Neuronal stem cell (in vitro differentiated cells): ENCODE data around the gene EXT2.

ENCODE experiments used
- DNase-seq: peaks from one replicate; pipeline ENCODE4 v3.0.0-alpha.2; 2013; ENCODE audit warnings: low spot score
- H2AFZ ChIP-seq: one replicate; pipeline ENCODE4 v1.6.1; 2013; ENCODE audit warnings: mild to moderate bottlenecking, low read length, inconsistent platforms
- H2AK5ac ChIP-seq: 2 replicates; pipeline ENCODE4 v1.6.1; 2013; ENCODE audit warnings: low read depth, mild to moderate bottlenecking, inconsistent platforms, low read length, moderate library complexity, mixed read lengths
- H2BK120ac ChIP-seq: 2 replicates; pipeline ENCODE4 v1.6.1; 2013; ENCODE audit warnings: low read depth, mild to moderate bottlenecking, inconsistent platforms, low read length, moderate library complexity, mixed read lengths
- H2BK12ac ChIP-seq: one replicate; pipeline ENCODE4 v1.6.1; 2013; ENCODE audit warnings: low read length, inconsistent platforms
- H2BK15ac ChIP-seq: 2 replicates; pipeline ENCODE4 v1.6.1; 2013; ENCODE audit warnings: mild to moderate bottlenecking, low read length, inconsistent platforms, mixed read lengths
- H2BK5ac ChIP-seq: one replicate; pipeline ENCODE4 v1.6.1; 2013; ENCODE audit warnings: inconsistent platforms, mild to moderate bottlenecking, low read length, moderate library complexity
- H3K14ac ChIP-seq: one replicate; pipeline ENCODE4 v1.6.1; 2013; ENCODE audit warnings: low read length, inconsistent platforms
- H3K18ac ChIP-seq: 2 replicates; pipeline ENCODE4 v1.6.1; 2013; ENCODE audit warnings: low read length, inconsistent platforms
- H3K23ac ChIP-seq: 2 replicates; pipeline ENCODE4 v1.6.1; 2013; ENCODE audit warnings: low read depth, mild to moderate bottlenecking, mixed read lengths, low read length, inconsistent platforms; ENCODE audit not compliant: poor library complexity
- H3K27ac ChIP-seq: replicated peaks from 3 replicates; pipeline ENCODE4 v1.5.1; 2013; ENCODE audit warnings: low read length, inconsistent platforms
- H3K27me3 ChIP-seq, 3 experiments: 2 replicates each; pipeline ENCODE4 v1.6.1; 2013; ENCODE audit warnings: low read length in 3 of 3, mild to moderate bottlenecking in 2 of 3, inconsistent platforms in 1 of 3, low read depth in 1 of 3, mixed read lengths in 1 of 3, moderate library complexity in 1 of 3; ENCODE audit not compliant: control insufficient read depth in 3 of 3, insufficient read depth in 3 of 3
- H3K36me3 ChIP-seq, 2 donors: replicated peaks in 1 of 2; 2 replicates each; pipeline ENCODE4 v1.6.1; 2013; ENCODE audit warnings: low read length in 2 of 2; ENCODE audit not compliant: control insufficient read depth in 2 of 2, insufficient read depth in 2 of 2
- H3K4ac ChIP-seq: 2 replicates; pipeline ENCODE4 v1.6.1; 2013; ENCODE audit warnings: inconsistent platforms, mild to moderate bottlenecking, low read length, moderate library complexity
- H3K4me1 ChIP-seq, 2 donors: 1 replicate in 1 of 2; 2 replicates in 1 of 2; pipeline ENCODE4 v1.6.1; 2013; ENCODE audit warnings: low read length in 2 of 2, low read depth in 1 of 2; ENCODE audit not compliant: control insufficient read depth in 2 of 2, insufficient read depth in 1 of 2
- H3K4me2 ChIP-seq: one replicate; pipeline ENCODE4 v1.6.1; 2013; ENCODE audit warnings: mild to moderate bottlenecking, low read length, inconsistent platforms; ENCODE audit not compliant: insufficient read depth, poor library complexity, severe bottlenecking
- H3K4me3 ChIP-seq, 2 donors: 2 replicates each; pipeline ENCODE4 v1.5.1; 2013; ENCODE audit warnings: low read length in 2 of 2, mild to moderate bottlenecking in 2 of 2, inconsistent platforms in 1 of 2, moderate library complexity in 1 of 2
- H3K79me1 ChIP-seq: one replicate; pipeline ENCODE4 v1.6.1; 2013; ENCODE audit warnings: low read depth, mild to moderate bottlenecking, inconsistent platforms, low read length, moderate library complexity
- H3K9ac ChIP-seq: one replicate; pipeline ENCODE4 v1.6.1; 2013; ENCODE audit warnings: mild to moderate bottlenecking, low read depth, low read length, inconsistent platforms; ENCODE audit not compliant: poor library complexity
- H3K9me3 ChIP-seq, 2 donors: replicated peaks in 1 of 2; 2 replicates each; pipeline versions ENCODE3 to v1.6.1; 2013; ENCODE audit warnings: low read length in 2 of 2, mild to moderate bottlenecking in 2 of 2, inconsistent platforms in 1 of 2, low read depth in 1 of 2, mixed read lengths in 1 of 2, moderate library complexity in 1 of 2; ENCODE audit not compliant: control insufficient read depth in 2 of 2, insufficient read depth in 1 of 2
- H4K8ac ChIP-seq: one replicate; pipeline ENCODE4 v1.6.1; 2013; ENCODE audit warnings: low read depth, mild to moderate bottlenecking, inconsistent platforms, low read length, moderate library complexity
- H4K91ac ChIP-seq: one replicate; pipeline ENCODE4 v1.6.1; 2013; ENCODE audit warnings: low read length, low read depth, mild to moderate bottlenecking, inconsistent platforms; ENCODE audit not compliant: poor library complexity
- WGBS, 2 donors: extraction: QIAGEN DNeasy Blood & Tissue Kit; methylation state at CpG; one replicate each; pipeline ENCODE4 v1.1.7; 2013; ENCODE audit warnings: missing lambda C conversion rate in 2 of 2, mixed read lengths in 1 of 2; ENCODE audit not compliant: insufficient read length in 2 of 2, insufficient replicate concordance in 1 of 2; ENCODE audit errors: extremely low coverage in 2 of 2; 5-methylcytosine and 5-hydroxymethylcytosine counted together

EXT2 gene

GRCh38 chr11:44162004-44162403, 66.5 kb downstream of the EXT2 start:
- H2BK120ac ChIP-seq = no peak overlapping the region
- WGBS, 2 donors = no CpG with 5 or more reads among the region's 1 CpG
- no peak overlapping the region for H3K4me3 ChIP-seq
- no peak overlapping the region for H3K4ac ChIP-seq
- no peak overlapping the region for H2BK5ac ChIP-seq
- peaks cover 0 to 6% of the 10 kb centered on the region in 2 donors for H3K36me3 ChIP-seq
- H3K9ac ChIP-seq = no peak overlapping the region
- no peak overlapping the region for H4K8ac ChIP-seq
- H3K79me1 ChIP-seq = no peaks in the 10 kb centered on the region
- no peak overlapping the region for H2BK15ac ChIP-seq
- H3K14ac ChIP-seq = no peak overlapping the region
- H3K23ac ChIP-seq = no peak overlapping the region
- H2AK5ac ChIP-seq = no peak overlapping the region
- no peak overlapping the region for H3K18ac ChIP-seq
- no peaks in the 10 kb centered on the region for H3K27me3 ChIP-seq
- H3K27ac ChIP-seq = no peak overlapping the region
- H3K9me3 ChIP-seq = peaks cover 7 to 37% of the 10 kb centered on the region in 2 donors
- no peak overlapping the region for H4K91ac ChIP-seq
- H3K4me2 ChIP-seq = no peak overlapping the region
- DNase-seq = no peak
- H2BK12ac ChIP-seq = no peak overlapping the region
- no peak overlapping the region for H2AFZ ChIP-seq
- no peaks in the 10 kb centered on the region for H3K4me1 ChIP-seq

- no peak overlapping the region for H4K91ac ChIP-seq
- no peak overlapping the region for H2AFZ ChIP-seq
- H3K4me3 ChIP-seq = no peak overlapping the region
- peaks cover 0 to 5% of the 10 kb centered on the region in 2 donors for H3K36me3 ChIP-seq
- H2BK12ac ChIP-seq = no peak overlapping the region
- no peak overlapping the region for H3K23ac ChIP-seq
- no peaks in the 10 kb centered on the region for H3K79me1 ChIP-seq
- no peak overlapping the region for H3K4me2 ChIP-seq
- H3K9me3 ChIP-seq = peaks cover 6 to 31% of the 10 kb centered on the region in 2 donors
- no peak overlapping the region for H2BK5ac ChIP-seq
- H3K9ac ChIP-seq = no peak overlapping the region
- DNase-seq = no peak
- no peak overlapping the region for H2BK15ac ChIP-seq
- no peak overlapping the region for H2AK5ac ChIP-seq
- WGBS, 2 donors = no CpG with 5 or more reads among the region's 2 CpGs
- H3K4me1 ChIP-seq = no peaks in the 10 kb centered on the region
- no peak overlapping the region for H3K14ac ChIP-seq
- no peak overlapping the region for H4K8ac ChIP-seq
- no peaks in the 10 kb centered on the region for H3K27me3 ChIP-seq
- no peak overlapping the region for H3K4ac ChIP-seq
- no peak overlapping the region for H3K27ac ChIP-seq
- no peak overlapping the region for H3K18ac ChIP-seq
- H2BK120ac ChIP-seq = no peak overlapping the region
These were observed 67.2 kb downstream of the EXT2 start for GRCh38 chr11:44162662-44163061.

GRCh38 chr11:44165432-44165831, 70.0 kb downstream of the EXT2 start:
- Histone ChIP-seq H2BK15ac (no peak overlapping the region), H3K4me2 (no peak overlapping the region), H3K9me3 (peaks cover 0 to 15% of the 10 kb centered on the region in 2 donors), H2BK120ac (no peak overlapping the region), H3K27me3 (no peaks in the 10 kb centered on the region), H3K36me3 (no peaks in the 10 kb centered on the region), H3K23ac (no peak overlapping the region), H3K14ac (no peak overlapping the region), H3K9ac (no peak overlapping the region), H3K4ac (no peak overlapping the region), H2BK5ac (no peak overlapping the region), H2AFZ (no peak overlapping the region), H3K27ac (no peak overlapping the region), H3K79me1 (no peaks in the 10 kb centered on the region), H4K91ac (no peak overlapping the region), H2BK12ac (no peak overlapping the region), H3K4me1 (no peaks in the 10 kb centered on the region), H3K4me3 (no peak overlapping the region), H2AK5ac (no peak overlapping the region), H3K18ac (no peak overlapping the region), H4K8ac (no peak overlapping the region)
- DNase-seq = no peak
- WGBS, 2 donors = no CpG with 5 or more reads among the region's 1 CpG

- no peak overlapping the region for H2BK120ac ChIP-seq
- no peak overlapping the region for H3K27ac ChIP-seq
- H2BK12ac ChIP-seq = no peak overlapping the region
- H3K18ac ChIP-seq = no peak overlapping the region
- H3K4ac ChIP-seq = no peak overlapping the region
- H3K9ac ChIP-seq = no peak overlapping the region
- H3K36me3 ChIP-seq = no peaks in the 10 kb centered on the region
- no peaks in the 10 kb centered on the region for H3K79me1 ChIP-seq
- no peak overlapping the region for H4K8ac ChIP-seq
- no peak for DNase-seq
- no peak overlapping the region for H3K4me3 ChIP-seq
- WGBS, 2 donors = no CpG with 5 or more reads among the region's 2 CpGs
- peaks cover 0 to 7% of the 10 kb centered on the region in 2 donors for H3K4me1 ChIP-seq
- no peak overlapping the region for H3K14ac ChIP-seq
- no peak overlapping the region for H2BK15ac ChIP-seq
- H2BK5ac ChIP-seq = no peak overlapping the region
- peaks cover 0 to 15% of the 10 kb centered on the region in 2 donors for H3K9me3 ChIP-seq
- no peaks in the 10 kb centered on the region for H3K27me3 ChIP-seq
- no peak overlapping the region for H4K91ac ChIP-seq
- no peak overlapping the region for H3K4me2 ChIP-seq
- no peak overlapping the region for H3K23ac ChIP-seq
- no peak overlapping the region for H2AFZ ChIP-seq
- H2AK5ac ChIP-seq = no peak overlapping the region
These were observed 71.6 kb downstream of the EXT2 start for GRCh38 chr11:44167046-44167445.
